T-helper 2 cell (primary cell): Measurements from ENCODE around the gene CYB5RL.

Experiments
- DNase-seq, 5 experiments: peaks; one replicate each; pipeline versions ENCODE4 v3.0.0 to v3.0.0-alpha.2; 2012 to 2022

The CYB5RL gene

DNA sequence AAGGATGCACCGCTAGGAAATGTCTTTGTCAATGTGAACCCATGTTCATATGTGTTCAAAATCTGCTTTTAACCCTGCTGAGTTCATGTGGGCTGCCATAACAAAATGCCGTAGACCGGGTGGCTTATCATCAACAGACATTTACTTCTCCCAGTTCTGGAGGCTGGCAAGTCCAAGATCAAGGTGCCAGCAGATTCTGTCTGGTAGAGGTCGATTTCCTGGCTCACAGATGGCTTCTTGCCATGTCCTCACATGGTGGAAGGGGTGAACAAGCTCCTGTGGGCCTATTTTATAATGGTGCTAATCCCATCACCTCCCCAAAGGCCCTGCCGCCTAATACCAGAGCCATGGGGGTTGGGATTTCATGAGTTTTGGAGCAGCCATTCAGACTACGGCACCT is 42.4 kb downstream of the CYB5RL start:
- DNase-seq = no peak

DNA sequence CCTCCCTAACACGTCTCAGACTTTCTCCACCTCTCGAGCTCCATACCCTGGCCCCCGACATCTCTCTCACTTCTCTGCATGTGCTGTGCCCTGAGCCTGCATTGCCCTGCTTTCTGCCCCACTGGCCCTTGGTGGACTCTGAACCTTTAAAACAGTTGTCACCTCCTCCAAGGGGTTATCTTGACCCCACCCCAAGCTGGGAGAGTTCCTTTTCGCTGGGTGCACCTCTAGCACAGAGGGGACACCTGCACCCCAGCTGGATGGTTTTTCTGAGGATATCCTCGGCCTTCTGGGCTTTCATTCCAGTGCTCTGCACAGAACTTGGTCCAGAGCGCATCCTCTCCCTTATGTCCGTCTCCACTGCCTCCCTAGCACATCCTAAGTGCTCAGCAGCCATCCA is 42.8 kb downstream of the CYB5RL start:
- no peak for DNase-seq

GRCh38 chr1:54156201-54156600 is 43.6 kb downstream of the CYB5RL start:
- no peak for DNase-seq

GRCh38 chr1:54153535-54154439 is 46.0 kb downstream of the CYB5RL start:
- no peak for DNase-seq

DNA sequence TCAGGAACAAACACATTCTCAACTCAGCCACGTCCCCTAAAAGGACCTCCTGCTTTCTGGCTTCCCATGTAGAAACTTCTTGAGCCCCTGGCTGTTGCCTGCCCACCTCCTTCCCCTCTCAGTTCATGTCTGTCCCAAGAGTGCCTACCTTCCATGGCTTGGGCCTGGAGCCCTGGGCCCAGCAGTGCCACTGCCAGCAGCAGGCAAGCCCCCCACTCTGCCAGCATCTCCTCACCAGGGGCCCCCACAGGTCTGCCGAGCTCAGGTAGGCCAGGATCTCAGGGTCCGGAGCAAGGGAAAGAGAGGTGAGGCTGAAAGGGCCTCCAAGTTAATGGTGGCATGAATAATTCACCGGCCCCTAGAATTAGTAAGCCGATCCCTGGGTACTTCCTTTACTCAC is 47.1 kb downstream of the CYB5RL start, which contains the start of gene CDCP2:
CDCP2 (minus strand) TSS at position 305 of the 400 bp plus-strand sequence; CDS start at position 227, 78 bp downstream.
- DNase-seq = no peak

- no peak for DNase-seq
These were observed 48.8 kb downstream of the CYB5RL start for GRCh38 chr1:54151013-54151412.
